Measurements from ENCODE around the gene GAL3ST3. TPM values are rescaled to one million over a fixed set of nuclear protein-coding genes. Genes with fewer than 3 reads are reported as not detected.
A peak's percentile ranks its signal among the peaks of the same experiment; 100 is the strongest.

The GAL3ST3 gene
- polyA plus RNA-seq, 1 donor (not counting 4 experiments of a cell fraction or from before 2014, with no cell fraction given) = not detected

DNA sequence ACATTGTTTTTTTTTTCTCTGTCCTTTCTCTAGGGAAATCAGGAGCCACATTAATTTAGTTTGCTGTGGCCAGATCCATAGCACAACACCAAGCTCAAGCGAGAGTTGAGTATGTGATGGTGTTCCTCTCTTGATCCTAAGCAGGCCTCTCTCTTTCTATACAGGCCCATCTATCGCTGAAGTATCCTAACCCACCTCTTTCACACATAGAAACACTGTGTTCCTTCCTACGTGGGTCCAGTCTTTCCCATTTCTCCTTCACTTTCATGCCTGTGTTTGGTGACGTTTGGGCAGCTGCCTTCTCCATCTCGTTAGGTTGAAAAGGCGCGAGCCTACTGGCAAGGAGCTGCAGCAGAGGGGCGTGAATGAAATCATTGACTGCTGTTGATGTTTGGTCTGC lies 23.6 kb upstream of the GAL3ST3 start:
- H3K9ac ChIP-seq (ENCODE audit: control insufficient read depth, extremely low read depth, insufficient read depth, low read length) = no peak overlapping the region
- TF ChIP-seq, protein P1, sequence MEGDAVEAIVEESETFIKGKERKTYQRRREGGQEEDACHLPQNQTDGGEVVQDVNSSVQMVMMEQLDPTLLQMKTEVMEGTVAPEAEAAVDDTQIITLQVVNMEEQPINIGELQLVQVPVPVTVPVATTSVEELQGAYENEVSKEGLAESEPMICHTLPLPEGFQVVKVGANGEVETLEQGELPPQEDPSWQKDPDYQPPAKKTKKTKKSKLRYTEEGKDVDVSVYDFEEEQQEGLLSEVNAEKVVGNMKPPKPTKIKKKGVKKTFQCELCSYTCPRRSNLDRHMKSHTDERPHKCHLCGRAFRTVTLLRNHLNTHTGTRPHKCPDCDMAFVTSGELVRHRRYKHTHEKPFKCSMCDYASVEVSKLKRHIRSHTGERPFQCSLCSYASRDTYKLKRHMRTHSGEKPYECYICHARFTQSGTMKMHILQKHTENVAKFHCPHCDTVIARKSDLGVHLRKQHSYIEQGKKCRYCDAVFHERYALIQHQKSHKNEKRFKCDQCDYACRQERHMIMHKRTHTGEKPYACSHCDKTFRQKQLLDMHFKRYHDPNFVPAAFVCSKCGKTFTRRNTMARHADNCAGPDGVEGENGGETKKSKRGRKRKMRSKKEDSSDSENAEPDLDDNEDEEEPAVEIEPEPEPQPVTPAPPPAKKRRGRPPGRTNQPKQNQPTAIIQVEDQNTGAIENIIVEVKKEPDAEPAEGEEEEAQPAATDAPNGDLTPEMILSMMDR (optimal IDR thresholded peaks at IDR 0.05 in 1 of 3, IDR thresholded peaks at IDR 0.05 in 1 of 3, conservative IDR thresholded peaks at IDR 0.05 in 1 of 3; ENCODE audit: extremely low read depth in 1 of 3, insufficient read depth in 2 of 3, low read length in 3 of 3) = no peak
- TF ChIP-seq EZH2 (IDR thresholded peaks at IDR 0.05; ENCODE audit: low read length) = no peak
- dilution Hi-C loops (cut with MboI; ENCODE audit: extremely low pct_ligation_motif_present, low sequenced_read_pairs) = no loop called here
- H3K4me2 ChIP-seq (ENCODE audit: control insufficient read depth, extremely low read depth, insufficient read depth, low read depth, low read length) = peak overlapping the region; percentile 8
- H3K4me1 ChIP-seq (ENCODE audit: control insufficient read depth, extremely low read depth, insufficient read depth, low read length) = peaks cover 32% of the 10 kb centered on the region
- no peaks in the 10 kb centered on the region for H3K9me3 ChIP-seq (ENCODE audit: control insufficient read depth, low read depth, low read length)
- no peaks in the 10 kb centered on the region for H3K27me3 ChIP-seq (ENCODE audit: control insufficient read depth, extremely low read depth, insufficient read depth, low read length)
- no peak overlapping the region for H3K4me3 ChIP-seq (ENCODE audit: control insufficient read depth in 2 of 3, extremely low read depth in 1 of 3, insufficient read depth in 2 of 3, low read depth in 1 of 3, low read length in 3 of 3)
- H3K9me1 ChIP-seq (ENCODE audit: control insufficient read depth, extremely low read depth, insufficient read depth, low read length) = peaks cover 4% of the 10 kb centered on the region
- no peak for FAIRE-seq
- DNase-seq (ENCODE audit: low read depth, low spot score) = no peak
- H2AFZ ChIP-seq (ENCODE audit: control insufficient read depth, low read length) = no peak overlapping the region
- H4K20me1 ChIP-seq (ENCODE audit: control insufficient read depth, extremely low read depth, insufficient read depth, low read length) = peaks cover 9% of the 10 kb centered on the region
- H3K36me3 ChIP-seq (ENCODE audit: control insufficient read depth in 2 of 2, extremely low read depth in 1 of 2, insufficient read depth in 2 of 2, low read length in 2 of 2) = peaks cover 14 to 34% of the 10 kb centered on the region in 2 experiments
- no peak overlapping the region for H3K27ac ChIP-seq (ENCODE audit: control insufficient read depth, insufficient read depth, low read length)
- peaks cover 50% of the 10 kb centered on the region for H3K79me2 ChIP-seq (ENCODE audit: control insufficient read depth, insufficient read depth, low read length)

DNA sequence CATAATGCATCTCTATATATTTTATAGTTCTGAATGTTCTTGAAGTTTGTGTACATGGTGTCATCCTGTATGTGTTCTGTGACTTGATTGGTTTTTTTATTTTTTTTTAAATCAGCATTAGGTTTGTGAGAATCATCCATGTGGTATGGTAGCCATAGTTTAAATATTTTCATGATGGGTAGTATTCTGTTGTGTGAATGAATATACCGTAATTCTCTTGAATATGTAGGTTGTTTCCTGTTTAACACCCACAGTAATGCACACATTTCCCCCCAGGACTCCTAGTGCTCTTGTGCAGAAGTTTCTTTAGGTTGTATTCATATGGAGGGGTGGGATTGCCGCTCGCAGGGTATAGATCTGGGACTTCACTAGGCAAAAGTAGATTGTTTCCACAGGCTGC lies 23.1 kb upstream of the GAL3ST3 start:
- Histone ChIP-seq H2AFZ (ENCODE audit: control insufficient read depth, low read length) (no peak overlapping the region), H3K4me3 (ENCODE audit: control insufficient read depth in 2 of 3, extremely low read depth in 1 of 3, insufficient read depth in 2 of 3, low read depth in 1 of 3, low read length in 3 of 3) (peak overlapping the region in 1 of 3 experiments; percentile 95), H3K9me3 (ENCODE audit: control insufficient read depth, low read depth, low read length) (no peaks in the 10 kb centered on the region), H3K79me2 (ENCODE audit: control insufficient read depth, insufficient read depth, low read length) (peaks cover 46% of the 10 kb centered on the region), H3K4me1 (ENCODE audit: control insufficient read depth, extremely low read depth, insufficient read depth, low read length) (peaks cover 32% of the 10 kb centered on the region), H3K9me1 (ENCODE audit: control insufficient read depth, extremely low read depth, insufficient read depth, low read length) (peaks cover 4% of the 10 kb centered on the region), H3K4me2 (ENCODE audit: control insufficient read depth, extremely low read depth, insufficient read depth, low read depth, low read length) (peak overlapping the region; percentile 97), H3K27ac (ENCODE audit: control insufficient read depth, insufficient read depth, low read length) (no peak overlapping the region), H3K27me3 (ENCODE audit: control insufficient read depth, extremely low read depth, insufficient read depth, low read length) (no peaks in the 10 kb centered on the region), H3K36me3 (ENCODE audit: control insufficient read depth in 2 of 2, extremely low read depth in 1 of 2, insufficient read depth in 2 of 2, low read length in 2 of 2) (peaks cover 17 to 38% of the 10 kb centered on the region in 2 experiments), H4K20me1 (ENCODE audit: control insufficient read depth, extremely low read depth, insufficient read depth, low read length) (peaks cover 9% of the 10 kb centered on the region), H3K9ac (ENCODE audit: control insufficient read depth, extremely low read depth, insufficient read depth, low read length) (no peak overlapping the region)
- no peak for DNase-seq (ENCODE audit: low read depth, low spot score)
- TF ChIP-seq, protein P1 (optimal IDR thresholded peaks at IDR 0.05 in 1 of 3, IDR thresholded peaks at IDR 0.05 in 1 of 3, conservative IDR thresholded peaks at IDR 0.05 in 1 of 3; ENCODE audit: extremely low read depth in 1 of 3, insufficient read depth in 2 of 3, low read length in 3 of 3) = no peak
- TF ChIP-seq EZH2 (IDR thresholded peaks at IDR 0.05; ENCODE audit: low read length) = no peak
- no peak for FAIRE-seq
- dilution Hi-C loops (cut with MboI; ENCODE audit: extremely low pct_ligation_motif_present, low sequenced_read_pairs) = no loop called here

All from keratinocyte (primary cell).